Iris pigment epithelial cell (primary cell): ENCODE results near the gene MIER1.
"Not testable (repeated sequence)": the region's sequence is repeated elsewhere in the genome, so short reads cannot be mapped to it uniquely, and the experiment has no call there.

Experiments used
- DNase-seq: peaks from one replicate; pipeline ENCODE4 v3.0.0-alpha.2; 2011; ENCODE audit warnings: low read depth

Gene MIER1

GRCh38 chr1:66938613-66939012 lies 13.8 kb downstream of the MIER1 start:
- DNase-seq = peak; percentile 54

- peak; percentile 79 for DNase-seq
Measured at GRCh38 chr1:66940981-66941380, 16.2 kb downstream of the MIER1 start.

GRCh38 chr1:66943361-66943969 lies 18.7 kb downstream of the MIER1 start:
- no peak for DNase-seq

GRCh38 chr1:66944330-66945274 lies 19.8 kb downstream of the MIER1 start:
- DNase-seq = peak; percentile 88

- DNase-seq = no peak
Measured at GRCh38 chr1:66945316-66945715, 20.5 kb downstream of the MIER1 start.

- DNase-seq = peak; percentile 53
Measured at GRCh38 chr1:66947267-66947666, 22.5 kb downstream of the MIER1 start.

GRCh38 chr1:66951513-66951912 lies 26.7 kb downstream of the MIER1 start:
- peak; percentile 92 for DNase-seq

GRCh38 chr1:66954208-66954607 lies 29.4 kb downstream of the MIER1 start:
- DNase-seq = no peak

GRCh38 chr1:66957938-66958337 lies 33.1 kb downstream of the MIER1 start:
- no peak for DNase-seq

- not testable (repeated sequence) for DNase-seq
Measured at GRCh38 chr1:66966188-66966873, 41.5 kb downstream of the MIER1 start.

GRCh38 chr1:66968574-66968973 lies 43.8 kb downstream of the MIER1 start:
- peak; percentile 15 for DNase-seq

GRCh38 chr1:66978201-66978600 lies 53.4 kb downstream of the MIER1 start:
- DNase-seq = no peak

- not testable (repeated sequence) for DNase-seq
Measured at GRCh38 chr1:66979621-66980020, 54.8 kb downstream of the MIER1 start.

GRCh38 chr1:66980745-66981367 lies 56.1 kb downstream of the MIER1 start:
- DNase-seq = peak; percentile 52

GRCh38 chr1:66981679-66982078 lies 56.9 kb downstream of the MIER1 start:
- DNase-seq = peak; percentile 69

GRCh38 chr1:66982561-66983260 lies 57.9 kb downstream of the MIER1 start:
- DNase-seq = no peak

- no peak for DNase-seq
Measured at GRCh38 chr1:66984491-66984890, 59.7 kb downstream of the MIER1 start.

GRCh38 chr1:66985835-66986234 lies 61.0 kb downstream of the MIER1 start:
- DNase-seq = no peak

GRCh38 chr1:66993076-66993475 lies 68.3 kb downstream of the MIER1 start:
- no peak for DNase-seq

- peak; percentile 77 for DNase-seq
Measured at GRCh38 chr1:66996018-66996682, 71.4 kb downstream of the MIER1 start.

- DNase-seq = peak; percentile 76
Measured at GRCh38 chr1:66998972-66999371, 74.2 kb downstream of the MIER1 start.
